Amygdala (tissue), 56 donors: ENCODE results near the gene ELMOD3.
"Not testable (repeated sequence)": the region's sequence is repeated elsewhere in the genome, so short reads cannot be mapped to it uniquely, and the experiment has no call there.

Source experiments
- DNase-seq, 56 donors: peaks; one replicate each; lab custom pipeline; 2025; lab: John Stamatoyannopoulos, UW

Gene ELMOD3

DNA sequence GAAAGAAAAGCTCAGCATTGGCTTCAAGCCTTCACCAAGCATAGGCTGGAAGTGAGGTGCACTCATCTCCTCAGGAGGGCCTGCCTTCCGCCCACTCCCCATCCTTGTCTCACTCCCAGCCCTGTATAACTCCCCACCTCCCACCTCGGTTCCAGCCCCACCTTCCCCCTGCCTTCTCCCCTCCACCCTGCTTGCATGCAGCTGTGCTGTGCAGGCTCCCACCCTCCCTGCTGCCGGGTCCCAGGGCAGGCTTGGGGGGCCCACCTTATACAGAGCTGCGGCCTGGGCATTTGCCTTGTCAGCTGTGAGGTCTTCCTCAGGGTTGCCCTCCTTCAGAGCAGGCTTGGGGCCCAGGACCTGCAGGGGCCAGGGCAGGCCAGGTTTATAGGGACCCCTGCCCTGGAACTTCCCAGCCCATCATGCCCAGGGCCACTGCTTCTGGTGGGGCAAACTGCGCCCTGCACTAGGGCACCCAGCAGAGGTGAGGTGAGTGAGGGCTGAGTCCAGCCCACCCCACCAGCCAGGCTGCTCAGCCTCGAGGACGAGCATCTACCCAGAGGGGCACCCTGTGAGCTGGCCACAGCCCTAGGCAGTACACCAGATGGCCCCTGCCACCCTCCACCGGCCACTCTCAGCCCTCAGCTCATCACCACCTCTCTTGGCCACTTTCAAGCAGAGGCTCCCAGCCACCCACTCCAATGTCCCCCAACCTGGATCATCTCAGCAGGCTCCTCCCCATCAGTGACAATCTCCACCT, 44.0 kb downstream of the ELMOD3 start:
- no peak for DNase-seq

DNA sequence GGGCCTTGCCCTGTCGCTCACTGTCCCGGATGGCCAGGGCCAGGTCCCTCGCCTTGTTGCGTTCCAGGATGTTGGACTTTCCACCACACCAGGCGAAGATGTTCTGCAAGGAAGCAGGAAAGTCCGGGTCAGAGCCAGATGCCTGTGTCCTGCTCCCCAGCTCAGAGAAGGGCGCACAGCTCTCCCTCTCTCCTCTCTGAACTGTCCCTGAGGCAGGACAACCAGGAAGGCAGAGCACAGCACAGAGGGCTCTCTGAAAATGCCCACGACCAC, 44.5 kb downstream of the ELMOD3 start:
- no peak for DNase-seq

DNA sequence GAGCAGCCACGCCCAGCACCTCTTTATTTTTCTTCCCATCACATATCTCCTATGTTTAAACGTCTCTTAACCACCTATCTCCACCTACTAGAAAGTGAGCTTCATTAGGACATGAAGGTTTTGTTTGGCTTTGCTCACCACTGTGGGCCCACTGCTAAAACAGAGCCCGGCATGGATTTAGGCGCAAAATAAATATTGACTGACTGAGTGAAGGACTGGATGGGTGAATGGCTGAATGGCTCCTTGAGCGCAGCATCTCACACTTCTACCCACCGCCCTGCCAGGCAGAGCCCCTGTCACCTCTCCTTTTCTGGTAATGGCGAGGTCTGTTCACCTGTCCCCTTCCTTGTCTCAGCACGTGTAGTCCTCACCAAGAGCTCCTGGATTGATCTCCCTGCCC, 45.5 kb downstream of the ELMOD3 start:
- DNase-seq, result no peak

DNA sequence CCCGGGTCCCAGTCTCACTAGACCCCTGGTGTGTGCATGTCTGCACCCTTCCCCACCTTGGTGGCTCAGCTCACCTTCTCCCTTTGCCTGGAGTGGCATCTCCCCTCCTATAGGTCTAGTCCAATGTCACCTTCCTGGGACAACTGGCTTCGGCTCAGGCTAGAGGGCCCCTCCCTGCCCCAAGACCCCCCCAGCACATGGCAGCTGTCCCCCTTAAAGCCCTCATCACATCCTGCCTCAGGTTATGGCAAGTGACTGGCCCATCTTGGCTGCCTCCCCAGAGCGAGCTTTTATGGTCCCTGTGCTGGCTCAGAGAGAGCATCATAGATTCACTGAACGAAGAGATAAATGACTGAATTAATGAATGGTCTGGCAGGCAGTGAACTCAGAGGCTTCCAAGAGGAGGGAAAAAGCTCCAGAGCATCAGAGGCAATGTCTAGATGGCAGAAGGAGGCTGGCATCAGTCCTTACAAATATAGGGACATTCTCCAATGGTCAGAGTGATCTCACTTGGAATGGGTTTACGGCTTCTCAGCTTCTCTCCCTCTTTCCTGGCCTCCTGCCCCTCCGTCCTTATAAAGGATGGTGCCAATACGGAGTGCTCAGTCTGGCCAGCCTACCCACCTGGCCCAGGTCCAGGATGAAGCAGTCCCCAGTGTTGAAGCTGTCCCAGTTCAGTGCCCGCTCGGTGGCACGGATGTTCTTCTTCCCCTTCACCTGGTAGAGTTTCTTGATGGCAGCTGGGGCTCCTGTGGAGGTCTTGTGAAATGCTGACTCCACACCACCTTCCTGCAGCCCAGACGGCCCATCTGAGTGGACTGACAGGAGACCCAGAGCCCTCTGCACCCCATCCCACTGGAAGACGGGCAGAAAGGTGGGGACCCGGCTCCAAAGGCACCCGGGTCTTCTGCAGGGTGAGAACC, 46.2 kb downstream of the ELMOD3 start:
- DNase-seq, result peak in 3 of 56 donors; percentile 16 to 48 (median 45)

DNA sequence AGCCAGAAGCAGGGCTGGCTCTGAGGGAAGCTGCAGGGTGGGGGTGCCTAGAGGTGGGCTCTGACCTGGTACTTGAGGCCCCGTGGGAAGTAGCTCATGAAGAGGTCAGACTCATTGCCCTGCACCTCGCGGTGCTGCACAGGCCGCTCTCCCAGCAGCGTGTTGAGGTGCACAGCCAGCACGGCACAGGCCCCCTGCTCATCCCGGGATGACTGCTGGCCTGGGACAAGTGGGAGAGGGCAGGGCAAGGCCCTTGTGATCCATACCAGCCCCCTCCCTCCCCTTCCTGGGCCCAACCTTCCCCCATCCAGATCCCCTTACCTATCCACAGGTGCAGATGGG, 46.9 kb downstream of the ELMOD3 start:
- no peak for DNase-seq

DNA sequence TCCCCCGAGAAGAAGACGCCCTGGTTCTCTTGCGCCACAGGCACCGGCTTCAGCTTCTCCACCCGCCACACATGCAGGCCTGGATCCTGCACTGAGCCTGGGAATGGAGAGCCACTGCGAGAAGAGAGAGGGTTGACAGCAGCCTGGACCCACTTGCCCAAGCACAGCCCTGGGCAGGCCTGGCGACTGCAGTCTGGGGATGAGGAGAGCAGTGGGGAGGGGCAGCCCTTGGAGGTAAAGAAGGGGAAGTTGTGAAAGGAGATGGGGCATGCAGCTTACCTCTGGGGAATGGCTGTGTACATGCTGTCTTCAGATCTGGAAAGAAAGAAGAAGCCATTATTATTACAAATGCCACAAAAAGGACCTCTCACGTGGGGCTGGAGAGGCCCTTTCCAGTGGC, 47.3 kb downstream of the ELMOD3 start:
- no peak for DNase-seq

DNA sequence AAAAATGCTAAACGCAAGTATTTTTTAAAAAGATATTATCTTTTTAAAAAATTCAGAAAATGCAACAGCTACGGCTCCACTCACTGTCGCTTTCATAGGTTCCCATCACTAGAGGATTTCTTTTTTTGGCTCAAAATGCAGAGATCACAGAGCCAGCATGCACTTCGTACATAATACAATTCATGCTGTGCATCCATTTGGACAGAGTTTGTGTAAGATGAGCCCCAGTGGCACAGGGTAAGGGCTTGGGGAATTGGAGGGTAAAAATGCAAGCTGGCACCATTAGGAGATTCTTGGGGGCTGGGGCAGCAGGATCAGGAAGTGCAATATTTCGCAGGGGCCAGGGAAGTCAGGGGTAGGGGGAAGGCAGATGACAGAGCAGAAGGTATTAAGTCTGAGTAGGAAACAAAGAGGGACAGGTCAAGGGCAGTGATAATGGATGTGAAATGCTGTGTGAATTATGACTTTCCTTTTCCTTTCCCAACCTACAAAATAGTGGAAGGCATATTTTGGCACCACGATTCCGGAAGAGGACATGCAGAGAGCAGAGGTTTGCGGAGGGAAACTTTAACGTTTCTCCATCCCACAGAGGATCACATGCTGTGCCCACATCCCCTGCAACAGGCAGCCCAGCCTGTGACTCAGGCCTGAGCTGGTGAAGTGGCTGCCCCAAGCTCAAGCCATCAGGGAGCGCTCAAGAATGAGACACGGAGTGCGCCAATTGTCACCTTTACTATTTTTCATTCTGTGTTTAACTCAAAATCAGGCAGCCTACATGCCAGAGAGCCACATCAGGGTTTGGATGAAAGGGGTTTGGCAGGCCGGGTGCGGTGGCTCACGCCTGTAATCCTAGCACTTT, 50.9 kb downstream of the ELMOD3 start:
- DNase-seq, result peak in 7 of 56 donors; percentile 18 to 40 (median 28)

DNA sequence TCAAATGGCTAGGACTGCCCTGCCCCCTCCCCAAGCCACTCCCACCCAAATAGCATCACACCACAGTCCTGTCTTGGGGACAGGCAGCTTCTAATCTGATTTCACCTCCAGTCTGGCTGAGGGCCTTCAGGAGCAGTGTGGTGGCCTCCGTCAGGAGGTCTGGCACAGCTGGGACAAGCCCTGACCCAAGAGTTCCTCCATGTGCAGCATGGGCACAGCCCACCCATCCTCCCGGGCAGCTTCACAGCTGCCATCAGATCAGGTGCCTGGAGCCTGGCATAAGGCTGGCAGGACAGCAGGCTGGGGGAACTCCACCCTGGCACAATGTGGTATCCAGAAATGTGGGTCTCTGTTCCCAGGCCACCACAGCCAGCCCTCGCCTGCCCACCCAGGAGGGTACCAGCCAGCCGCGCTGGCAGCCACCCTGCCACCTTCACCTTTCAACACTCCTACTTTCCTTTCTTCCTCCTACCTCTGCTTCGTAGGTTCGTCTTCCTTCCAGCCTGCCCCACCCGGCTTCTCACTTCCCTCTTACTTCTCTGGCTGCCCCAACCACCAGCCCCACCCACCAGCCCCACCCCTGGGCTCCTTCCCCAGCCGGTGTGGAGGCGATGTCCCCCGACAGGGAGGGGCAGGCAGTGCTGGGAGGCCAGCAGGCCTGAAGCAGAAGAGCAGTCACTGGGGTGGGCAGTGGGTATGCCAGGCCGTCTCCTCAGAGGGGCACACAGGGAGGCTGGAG, 55.4 kb downstream of the ELMOD3 start, which contains the start of gene CAPG:
TSS of gene CAPG (minus strand) at position 522 of the 739 bp plus-strand sequence. CDS start 8,221 bp downstream, outside the sequence.
- peak in 4 of 56 donors; percentile 20 to 28 (median 22) for DNase-seq

DNA sequence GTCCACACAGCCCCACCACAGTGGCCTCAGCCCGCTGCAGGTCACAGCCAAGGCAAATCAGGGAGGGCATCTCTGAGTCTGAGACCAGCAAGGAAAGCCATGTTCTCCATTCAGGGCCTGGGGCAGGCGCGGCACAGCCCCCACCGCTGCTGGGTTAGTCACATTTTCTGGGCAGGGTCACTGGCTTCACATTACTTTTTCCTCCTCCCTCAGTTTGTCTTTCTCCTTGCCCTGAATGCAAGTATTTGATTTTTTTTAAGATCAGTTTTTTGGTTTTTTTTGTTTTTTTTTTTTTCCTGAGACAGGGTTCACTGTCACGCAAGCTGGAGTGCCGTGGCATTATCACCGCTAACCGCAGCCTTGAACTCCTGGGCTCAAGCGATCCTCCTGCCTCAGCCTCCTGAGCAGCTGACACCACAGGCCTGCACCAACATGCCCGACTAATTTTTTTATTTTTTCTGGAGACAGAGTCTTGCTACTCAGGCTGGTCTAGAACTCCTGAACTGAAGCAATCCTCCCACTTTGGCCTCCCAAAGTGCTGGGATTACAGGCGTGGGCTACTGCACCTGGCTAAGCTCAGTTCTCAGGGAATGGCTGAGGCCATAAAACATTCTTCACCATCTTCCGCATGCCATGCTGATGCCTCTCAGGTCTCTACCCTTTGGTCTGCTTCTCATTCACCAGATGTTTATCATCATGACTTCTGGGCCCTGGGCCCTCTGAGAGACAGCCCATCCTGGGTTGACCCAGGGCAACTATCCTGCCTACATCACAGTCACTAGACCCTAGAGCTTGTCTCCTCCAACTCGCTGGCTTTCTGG, 56.2 kb downstream of the ELMOD3 start:
- DNase-seq, result no peak

DNA sequence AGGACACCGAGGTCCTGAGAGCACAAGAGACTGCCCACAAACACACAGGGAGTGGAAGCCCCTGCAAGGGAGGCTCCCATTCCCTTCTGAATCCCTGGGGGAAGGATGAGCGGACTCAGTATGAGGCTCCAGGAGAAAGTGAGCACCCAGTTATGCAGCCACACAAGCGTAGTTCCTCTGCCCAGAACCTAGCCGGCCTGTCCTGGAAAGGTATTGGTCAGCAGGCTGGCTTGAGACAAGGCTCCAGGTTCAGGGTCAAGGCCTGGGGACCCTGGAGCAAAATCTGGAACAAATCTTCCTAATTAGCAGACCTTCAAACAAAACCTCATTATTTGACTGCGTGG, 56.8 kb downstream of the ELMOD3 start:
- DNase-seq, result no peak

DNA sequence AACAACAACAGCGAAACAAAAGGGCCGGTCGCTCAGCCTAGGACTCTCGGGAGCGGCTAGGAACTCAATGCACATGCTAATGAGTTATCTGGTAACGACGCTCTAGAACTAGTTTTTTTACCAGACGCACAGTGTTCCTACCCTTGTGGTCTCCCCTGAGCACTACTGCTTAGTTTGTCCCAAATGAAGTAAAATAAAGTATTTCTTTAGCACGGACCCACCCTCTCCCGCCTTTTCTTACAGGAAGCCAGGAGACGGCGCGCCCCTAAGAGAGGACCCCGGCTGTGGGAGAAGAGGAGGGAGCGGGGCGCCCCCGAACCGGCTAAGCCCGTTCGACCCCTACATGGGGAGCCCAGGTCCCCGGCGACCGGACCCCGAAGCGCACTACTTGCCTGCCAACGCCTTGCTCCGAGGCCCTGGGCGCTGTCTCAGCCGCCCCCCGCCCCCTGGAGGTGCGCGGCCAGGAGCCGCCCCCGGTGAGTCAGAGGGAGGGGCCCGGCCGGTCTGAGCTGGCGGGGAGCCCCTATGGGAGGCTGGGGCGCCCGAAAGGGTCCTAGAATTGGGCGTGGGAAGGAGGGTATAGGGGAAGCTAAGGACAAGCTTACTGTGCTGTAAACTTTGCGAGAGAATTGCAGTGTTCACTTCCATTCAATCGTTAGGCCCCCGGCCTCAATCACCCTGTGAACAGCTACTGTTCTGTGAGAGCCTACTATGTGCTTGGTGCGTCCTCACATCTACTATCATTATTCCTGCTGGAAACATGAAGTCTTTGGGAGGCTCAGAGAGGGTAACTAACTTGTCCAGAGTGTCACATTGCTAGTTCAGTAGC, 59.2 kb downstream of the ELMOD3 start:
- DNase-seq, result peak in 3 of 56 donors; percentile 21 to 34 (median 24)

DNA sequence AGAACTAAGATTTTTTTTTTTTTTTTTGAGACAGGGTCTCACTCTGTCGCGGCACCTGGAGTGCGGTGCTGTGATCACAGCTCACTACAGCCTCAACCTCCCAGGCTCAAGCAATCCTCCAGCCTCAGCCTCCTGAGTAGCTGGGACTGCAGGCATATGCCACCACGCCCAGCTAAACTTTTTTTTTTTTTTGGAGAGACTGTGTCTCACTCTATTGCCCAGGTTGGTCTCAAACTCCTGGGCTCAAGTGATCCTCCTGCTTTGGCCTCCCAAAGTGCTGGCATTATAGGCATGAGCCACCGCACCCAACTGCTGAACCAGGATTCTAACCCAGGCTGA, 59.8 kb downstream of the ELMOD3 start:
- not testable (repeated sequence) for DNase-seq

DNA sequence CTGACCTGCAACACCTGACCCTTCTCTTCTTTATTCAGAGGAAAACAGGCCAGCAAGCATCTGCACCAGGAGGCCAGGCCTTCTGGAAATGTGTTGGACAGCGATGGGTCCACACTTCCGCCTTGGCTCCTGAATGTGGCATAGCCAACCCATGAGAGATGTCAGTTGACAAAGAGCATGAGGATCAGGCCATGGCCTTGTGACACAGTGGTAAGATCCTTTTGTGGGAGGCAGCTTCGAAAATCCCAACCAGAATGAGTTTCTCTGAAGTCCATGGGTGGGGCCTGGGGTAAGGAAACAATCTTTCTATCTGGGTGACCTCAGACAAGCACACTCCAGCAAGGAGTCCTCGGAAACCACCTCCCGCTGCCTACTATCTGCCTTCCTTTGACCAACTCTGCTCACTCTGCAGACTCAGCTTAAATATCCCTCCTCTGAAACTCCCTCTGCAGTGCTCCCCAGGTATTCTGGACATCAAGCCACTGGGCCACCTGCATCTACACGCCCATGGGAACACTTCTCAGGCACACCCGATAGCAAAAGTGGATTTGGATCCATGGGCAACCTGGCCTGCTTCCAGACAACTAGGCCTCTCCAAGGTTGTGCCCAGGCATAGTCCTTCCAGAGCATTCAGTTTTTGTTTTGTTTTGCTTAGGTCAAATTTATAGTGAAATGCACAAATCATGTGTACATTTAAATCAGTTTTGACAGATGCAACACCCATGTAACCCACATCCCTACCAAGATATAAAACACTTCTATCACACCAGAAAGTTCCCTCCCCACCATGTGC, 60.4 kb downstream of the ELMOD3 start:
- no peak for DNase-seq

DNA sequence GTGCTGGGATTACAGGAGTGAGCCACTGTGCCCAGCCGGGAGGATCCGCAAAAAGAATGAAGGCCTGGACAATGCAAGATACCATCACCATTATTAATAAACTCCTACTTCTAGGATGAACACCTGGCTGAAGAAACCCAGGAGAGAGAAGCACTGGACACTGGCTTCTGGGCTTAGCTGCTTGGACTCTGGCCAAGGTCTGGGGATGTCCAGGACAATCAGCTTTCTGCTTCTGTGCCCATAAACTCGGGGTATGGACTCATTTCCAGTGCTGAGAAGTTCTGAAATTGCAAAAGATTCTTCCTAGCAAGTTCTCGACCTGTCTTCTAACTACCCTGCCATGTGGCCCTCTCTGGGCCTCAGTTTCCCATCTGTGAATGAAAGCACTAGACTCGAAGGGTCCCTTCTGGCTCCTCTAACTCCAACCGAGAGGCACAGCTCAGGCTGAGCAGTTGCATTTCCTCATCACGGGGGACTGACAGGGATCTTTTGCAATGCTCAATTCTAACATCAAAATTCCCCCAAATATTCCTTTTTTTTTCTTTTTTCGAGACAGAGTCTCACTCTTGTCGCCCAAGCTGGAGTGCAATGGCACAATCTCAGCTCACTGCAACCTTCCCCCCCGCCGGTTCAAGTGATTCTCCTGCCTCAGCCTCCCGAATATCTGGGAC, 61.5 kb downstream of the ELMOD3 start:
- DNase-seq, result peak in 1 of 56 donors; percentile 12

DNA sequence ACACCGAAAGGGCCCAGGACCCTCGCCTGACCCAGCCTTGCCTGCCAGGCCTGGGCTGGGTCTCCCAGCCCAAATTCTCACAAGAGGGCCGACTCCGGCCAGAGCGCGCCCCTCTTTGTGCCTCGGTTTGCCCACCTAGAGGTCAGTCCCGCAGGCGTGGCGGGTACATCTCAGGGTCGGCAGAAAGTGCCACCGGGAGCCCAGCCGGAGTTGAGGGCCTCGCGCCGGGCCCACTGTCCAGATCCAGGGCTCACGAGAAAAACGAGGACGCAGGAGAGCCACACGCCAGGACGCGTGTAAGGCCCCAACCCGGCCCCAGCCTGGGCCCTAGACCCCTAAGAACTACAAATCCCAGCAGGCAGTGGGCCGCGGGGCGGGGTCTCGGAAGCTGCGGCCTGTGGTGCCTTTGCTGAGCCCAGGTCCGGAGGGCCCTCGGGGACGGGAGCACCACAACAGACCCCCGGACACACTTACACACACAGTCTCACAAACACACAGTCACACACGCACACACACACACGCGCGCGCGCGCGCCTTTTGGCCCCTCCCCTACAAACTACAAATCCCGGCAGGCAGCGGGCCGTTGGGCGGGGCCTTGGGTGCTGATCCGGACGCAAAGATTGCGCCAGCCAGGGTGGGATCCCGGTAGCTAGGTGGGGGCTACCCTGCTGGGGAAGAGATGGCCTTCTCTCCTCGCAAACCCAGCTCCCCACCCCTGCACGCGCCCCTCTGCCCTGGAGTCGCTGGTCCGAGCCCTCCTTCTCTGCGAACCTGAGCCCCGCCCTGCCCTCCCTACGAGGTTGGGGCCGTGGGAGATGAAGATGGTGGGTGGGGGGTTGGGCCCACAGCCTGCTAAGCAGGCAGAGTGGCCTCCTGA, 63.8 kb downstream of the ELMOD3 start, which contains the start of gene SH2D6:
TSS of gene SH2D6 (plus strand) at position 583 of the 877 bp plus-strand sequence. CDS start 10,752 bp downstream, outside the sequence.
- peak; percentile 43 to 96 (median 85) for DNase-seq
